ENCODE results near the gene PHAF1. TPM values are rescaled to one million over a fixed set of nuclear protein-coding genes. Genes with fewer than 3 reads are reported as not detected.
A peak's percentile ranks its signal among the peaks of the same experiment; 100 is the strongest.

PHAF1 gene
- total RNA-seq, 2 donors from 2014 or later, result 18.8 to 19.6 TPM

DNA sequence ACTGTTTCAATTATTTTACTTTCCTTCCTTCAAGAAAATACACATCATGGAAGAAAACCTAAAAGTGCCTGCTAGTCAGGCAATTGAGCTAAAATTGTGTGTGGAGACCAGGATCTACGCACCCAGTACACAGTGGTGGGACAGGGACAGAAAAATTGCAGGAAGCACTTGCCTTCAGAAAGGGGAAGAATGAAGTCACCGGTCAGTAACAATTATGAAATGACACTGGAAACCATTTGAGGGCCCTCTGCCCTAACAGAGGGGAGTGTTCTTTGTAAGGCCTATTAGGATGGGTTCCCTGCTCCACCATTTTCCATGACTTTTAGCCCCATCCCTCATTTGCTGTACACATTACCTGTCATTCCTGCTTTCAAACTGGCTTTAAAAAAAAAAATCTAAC is 4.5 kb upstream of the PHAF1 start:
- Histone ChIP-seq H3K27ac (ENCODE audit: low read depth, low read length) (no peak overlapping the region), H3K4me1 (ENCODE audit: control insufficient read depth, insufficient read depth, low read length) (peaks cover 4% of the 10 kb centered on the region), H3K4me3 (ENCODE audit: low read length) (no peak overlapping the region), H3K9ac (ENCODE audit: extremely low read depth, low read length, poor library complexity, severe bottlenecking) (no peak overlapping the region), H3K9me3 (ENCODE audit: control insufficient read depth, low read length) (no peaks in the 10 kb centered on the region), H3K27me3 (ENCODE audit: control insufficient read depth, insufficient read depth, low read length, poor library complexity, severe bottlenecking) (no peaks in the 10 kb centered on the region), H3K36me3 (ENCODE audit: control insufficient read depth, insufficient read depth, low read length) (peaks cover 17% of the 10 kb centered on the region)
- H3K27me3 Mint-ChIP-seq (ENCODE audit: insufficient read depth), result peaks cover 1% of the 10 kb centered on the region
- TF ChIP-seq, protein P1, sequence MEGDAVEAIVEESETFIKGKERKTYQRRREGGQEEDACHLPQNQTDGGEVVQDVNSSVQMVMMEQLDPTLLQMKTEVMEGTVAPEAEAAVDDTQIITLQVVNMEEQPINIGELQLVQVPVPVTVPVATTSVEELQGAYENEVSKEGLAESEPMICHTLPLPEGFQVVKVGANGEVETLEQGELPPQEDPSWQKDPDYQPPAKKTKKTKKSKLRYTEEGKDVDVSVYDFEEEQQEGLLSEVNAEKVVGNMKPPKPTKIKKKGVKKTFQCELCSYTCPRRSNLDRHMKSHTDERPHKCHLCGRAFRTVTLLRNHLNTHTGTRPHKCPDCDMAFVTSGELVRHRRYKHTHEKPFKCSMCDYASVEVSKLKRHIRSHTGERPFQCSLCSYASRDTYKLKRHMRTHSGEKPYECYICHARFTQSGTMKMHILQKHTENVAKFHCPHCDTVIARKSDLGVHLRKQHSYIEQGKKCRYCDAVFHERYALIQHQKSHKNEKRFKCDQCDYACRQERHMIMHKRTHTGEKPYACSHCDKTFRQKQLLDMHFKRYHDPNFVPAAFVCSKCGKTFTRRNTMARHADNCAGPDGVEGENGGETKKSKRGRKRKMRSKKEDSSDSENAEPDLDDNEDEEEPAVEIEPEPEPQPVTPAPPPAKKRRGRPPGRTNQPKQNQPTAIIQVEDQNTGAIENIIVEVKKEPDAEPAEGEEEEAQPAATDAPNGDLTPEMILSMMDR (conservative IDR thresholded peaks at IDR 0.05), result no peak
- no peak overlapping the region for H3K27ac Mint-ChIP-seq
- DNase-seq, result no peak
- H3K4me1 Mint-ChIP-seq, result peaks cover 9% of the 10 kb centered on the region
- H3K4me3 Mint-ChIP-seq, result no peak overlapping the region
- 90 to 100% methylated on average over 1 to 2 of the region's 2 CpGs for WGBS, 2 experiments (ENCODE audit: insufficient coverage in 1 of 2, insufficient read length in 1 of 2)
- H3K36me3 Mint-ChIP-seq (ENCODE audit: low read depth), result peaks cover 22% of the 10 kb centered on the region
- H3K9me3 Mint-ChIP-seq, result peaks cover 2% of the 10 kb centered on the region

DNA sequence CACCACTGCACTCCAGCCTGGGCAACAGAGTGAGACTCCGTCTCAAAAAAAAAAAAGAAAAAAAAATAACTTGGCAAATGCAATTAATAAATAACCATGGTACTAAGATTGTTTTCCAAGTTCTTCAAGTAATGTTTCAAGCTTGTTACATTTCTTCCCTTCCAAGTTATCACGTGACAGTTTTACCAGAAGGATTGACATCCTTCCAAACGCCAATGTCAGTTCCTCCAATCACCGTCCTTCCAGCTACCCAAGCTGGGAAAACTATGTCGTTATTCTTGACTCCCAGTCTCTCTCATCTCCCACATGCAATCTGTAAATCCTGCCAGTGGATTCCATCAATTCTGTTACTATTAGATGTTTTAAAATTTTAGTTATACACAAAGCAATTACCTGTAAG is 3.9 kb upstream of the PHAF1 start:
- WGBS, 2 experiments (ENCODE audit: insufficient coverage in 1 of 2, insufficient read length in 1 of 2), result 70 to 93% methylated on average over 3 to 4 of the region's 5 CpGs
- Histone ChIP-seq H3K36me3 (ENCODE audit: control insufficient read depth, insufficient read depth, low read length) (peaks cover 10% of the 10 kb centered on the region), H3K9me3 (ENCODE audit: control insufficient read depth, low read length) (no peaks in the 10 kb centered on the region), H3K27ac (ENCODE audit: low read depth, low read length) (no peak overlapping the region), H3K4me1 (ENCODE audit: control insufficient read depth, insufficient read depth, low read length) (peaks cover 4% of the 10 kb centered on the region), H3K9ac (ENCODE audit: extremely low read depth, low read length, poor library complexity, severe bottlenecking) (no peak overlapping the region), H3K27me3 (ENCODE audit: control insufficient read depth, insufficient read depth, low read length, poor library complexity, severe bottlenecking) (no peaks in the 10 kb centered on the region), H3K4me3 (ENCODE audit: low read length) (no peak overlapping the region)
- H3K9me3 Mint-ChIP-seq, result peaks cover 2% of the 10 kb centered on the region
- peaks cover 12% of the 10 kb centered on the region for H3K4me1 Mint-ChIP-seq
- no peak overlapping the region for H3K27ac Mint-ChIP-seq
- H3K27me3 Mint-ChIP-seq (ENCODE audit: insufficient read depth), result peaks cover 1% of the 10 kb centered on the region
- no peak overlapping the region for H3K4me3 Mint-ChIP-seq
- H3K36me3 Mint-ChIP-seq (ENCODE audit: low read depth), result peaks cover 20% of the 10 kb centered on the region
- TF ChIP-seq, protein P1 (conservative IDR thresholded peaks at IDR 0.05), result no peak
- DNase-seq, result no peak

DNA sequence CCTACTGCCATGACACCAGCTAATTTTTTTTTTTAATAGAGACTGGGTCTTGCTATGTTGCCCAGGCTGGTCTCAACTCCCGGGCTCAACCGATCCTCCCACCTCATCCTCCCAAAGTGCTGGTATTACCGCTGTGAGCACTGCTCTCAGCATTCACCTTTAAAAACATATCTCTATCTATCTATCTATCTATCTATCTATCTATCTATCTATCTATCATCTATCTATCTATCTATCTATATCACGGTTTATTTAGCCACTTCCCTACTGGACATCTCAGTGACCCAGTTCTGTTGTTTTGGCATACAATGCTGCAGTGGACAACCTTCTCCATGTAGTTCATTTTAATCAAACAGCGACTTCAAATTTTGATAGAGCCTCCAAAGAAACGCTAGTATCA is 1.3 kb upstream of the PHAF1 start:
- H3K36me3 ChIP-seq (ENCODE audit: control insufficient read depth, insufficient read depth, low read length), result peaks cover 5% of the 10 kb centered on the region
- Mint-ChIP-seq H3K36me3 (ENCODE audit: low read depth) (peaks cover 5% of the 10 kb centered on the region), H3K9me3 (peaks cover 2% of the 10 kb centered on the region), H3K4me1 (peaks cover 27% of the 10 kb centered on the region), H3K4me3 (no peak overlapping the region), H3K27me3 (ENCODE audit: insufficient read depth) (peaks cover 1% of the 10 kb centered on the region), H3K27ac (peak overlapping the region; percentile 98)
- H3K4me1 ChIP-seq (ENCODE audit: control insufficient read depth, insufficient read depth, low read length), result peaks cover 4% of the 10 kb centered on the region
- TF ChIP-seq, protein P1 (conservative IDR thresholded peaks at IDR 0.05), result no peak
- no peaks in the 10 kb centered on the region for H3K27me3 ChIP-seq (ENCODE audit: control insufficient read depth, insufficient read depth, low read length, poor library complexity, severe bottlenecking)
- DNase-seq, result no peak
- no peak overlapping the region for H3K4me3 ChIP-seq (ENCODE audit: low read length)
- 92 to 94% methylated on average over 6 of the region's 6 CpGs for WGBS, 2 experiments (ENCODE audit: insufficient coverage in 1 of 2, insufficient read length in 1 of 2)
- no peak overlapping the region for H3K27ac ChIP-seq (ENCODE audit: low read depth, low read length)
- H3K9me3 ChIP-seq (ENCODE audit: control insufficient read depth, low read length), result no peaks in the 10 kb centered on the region
- H3K9ac ChIP-seq (ENCODE audit: extremely low read depth, low read length, poor library complexity, severe bottlenecking), result no peak overlapping the region

Data from endodermal cell (in vitro differentiated cells).